ENCODE data around the gene CIBAR2. TPM values are rescaled to one million over a fixed set of nuclear protein-coding genes. Genes with fewer than 3 reads are reported as not detected.

CIBAR2 gene
- total and polyA plus RNA-seq, 9 of the 15 experiments (the other 6 are each of a cell fraction or from before 2014, with no cell fraction given), result not detected

DNA sequence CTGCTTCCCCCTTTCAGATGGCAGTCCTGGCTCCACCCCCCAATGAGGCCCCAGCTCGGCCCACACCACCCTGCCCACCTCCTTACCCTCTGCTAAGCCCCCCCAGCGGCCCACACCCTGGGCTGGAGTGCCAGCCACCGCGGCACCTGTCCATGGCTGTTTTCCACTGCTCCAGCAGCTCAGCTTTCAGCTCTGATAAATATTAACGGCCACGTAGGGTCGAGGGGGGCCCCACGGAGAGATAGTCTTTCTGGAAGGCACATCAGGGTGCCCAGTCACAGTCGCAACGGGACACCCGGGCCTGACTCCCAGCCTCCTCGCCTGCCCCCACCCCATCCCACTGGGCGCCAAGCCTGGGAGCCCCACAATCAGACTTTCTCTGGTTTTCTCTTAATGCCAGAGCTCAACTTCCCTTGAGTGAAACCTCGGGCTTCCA, 46.5 kb upstream of the CIBAR2 start (continued):
- TF ChIP-seq, protein P1, sequence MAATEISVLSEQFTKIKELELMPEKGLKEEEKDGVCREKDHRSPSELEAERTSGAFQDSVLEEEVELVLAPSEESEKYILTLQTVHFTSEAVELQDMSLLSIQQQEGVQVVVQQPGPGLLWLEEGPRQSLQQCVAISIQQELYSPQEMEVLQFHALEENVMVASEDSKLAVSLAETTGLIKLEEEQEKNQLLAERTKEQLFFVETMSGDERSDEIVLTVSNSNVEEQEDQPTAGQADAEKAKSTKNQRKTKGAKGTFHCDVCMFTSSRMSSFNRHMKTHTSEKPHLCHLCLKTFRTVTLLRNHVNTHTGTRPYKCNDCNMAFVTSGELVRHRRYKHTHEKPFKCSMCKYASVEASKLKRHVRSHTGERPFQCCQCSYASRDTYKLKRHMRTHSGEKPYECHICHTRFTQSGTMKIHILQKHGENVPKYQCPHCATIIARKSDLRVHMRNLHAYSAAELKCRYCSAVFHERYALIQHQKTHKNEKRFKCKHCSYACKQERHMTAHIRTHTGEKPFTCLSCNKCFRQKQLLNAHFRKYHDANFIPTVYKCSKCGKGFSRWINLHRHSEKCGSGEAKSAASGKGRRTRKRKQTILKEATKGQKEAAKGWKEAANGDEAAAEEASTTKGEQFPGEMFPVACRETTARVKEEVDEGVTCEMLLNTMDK (IDR thresholded peaks at IDR 0.05; ENCODE audit: borderline replicate concordance, insufficient read depth, low read depth, low read length, poor library complexity, severe bottlenecking), result no peak
- no peak for TF ChIP-seq ILF3 (IDR thresholded peaks at IDR 0.05; ENCODE audit: borderline replicate concordance)
- TF ChIP-seq, protein P2, sequence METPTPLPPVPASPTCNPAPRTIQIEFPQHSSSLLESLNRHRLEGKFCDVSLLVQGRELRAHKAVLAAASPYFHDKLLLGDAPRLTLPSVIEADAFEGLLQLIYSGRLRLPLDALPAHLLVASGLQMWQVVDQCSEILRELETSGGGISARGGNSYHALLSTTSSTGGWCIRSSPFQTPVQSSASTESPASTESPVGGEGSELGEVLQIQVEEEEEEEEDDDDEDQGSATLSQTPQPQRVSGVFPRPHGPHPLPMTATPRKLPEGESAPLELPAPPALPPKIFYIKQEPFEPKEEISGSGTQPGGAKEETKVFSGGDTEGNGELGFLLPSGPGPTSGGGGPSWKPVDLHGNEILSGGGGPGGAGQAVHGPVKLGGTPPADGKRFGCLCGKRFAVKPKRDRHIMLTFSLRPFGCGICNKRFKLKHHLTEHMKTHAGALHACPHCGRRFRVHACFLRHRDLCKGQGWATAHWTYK (CRISPR knock-in tag; IDR thresholded peaks at IDR 0.05), result no peak
- TF ChIP-seq HEY1 (CRISPR knock-in tag; IDR thresholded peaks at IDR 0.05; ENCODE audit: borderline replicate concordance), result no peak
- TF ChIP-seq CHD1 (IDR thresholded peaks at IDR 0.05; ENCODE audit: low read length), result no peak
- TF ChIP-seq TAF7 (tag; IDR thresholded peaks at IDR 0.05), result no peak
- TF ChIP-seq ZNF263 (CRISPR knock-in tag; IDR thresholded peaks at IDR 0.05; ENCODE audit: borderline replicate concordance), result no peak

Measured in K562 (cell line).